Right ventricle myocardium inferior (tissue), 1 donor: ENCODE results near the gene KATNAL1. TPM values are rescaled to one million over a fixed set of nuclear protein-coding genes. Genes with fewer than 3 reads are reported as not detected.
"Not testable (repeated sequence)": the region's sequence is repeated elsewhere in the genome, so short reads cannot be mapped to it uniquely, and the experiment has no call there.

Experiments used
- ATAC-seq: fragments of 200-7000 bp; cut with Tn5 transposase; one replicate; pipeline ENCODE4 v1.9.1; 2020; ENCODE audit warnings: mild to moderate bottlenecking, moderate library complexity
- DNase-seq: peaks from one replicate; pipeline ENCODE4 v3.0.0; 2021; ENCODE audit errors: missing footprints
- intact Hi-C: fragments of 100-400 bp; cut with DNase I; formaldehyde crosslinking; loops from one replicate; pipeline ENCODE4 v1.11.0; 2022
- total RNA-seq: library from RNA; stranded (reverse); fragmentation: NEBNext Ultra II Directional; extraction: Animal tissue kit (Norgen Biotek cat#: 25700); gene quantifications from one replicate; pipeline ENCODE4 v1.2.1, GENCODE V29; 2021
- donor health status: DM: no; HTN: yes; CAD: no; lungs with severe emphysema.

KATNAL1 gene
- total RNA-seq, 1 donor from 2014 or later: 41.0 TPM

GRCh38 chr13:30305456-30305970, 1.8 kb downstream of the KATNAL1 start:
- DNase-seq (no peak), ATAC-seq (no peak)
- intact Hi-C loops: loop anchor here (5.0 kb wide), 1 partner anchor 312 kb away; the partner anchor contains the start of gene USPL1

DNA sequence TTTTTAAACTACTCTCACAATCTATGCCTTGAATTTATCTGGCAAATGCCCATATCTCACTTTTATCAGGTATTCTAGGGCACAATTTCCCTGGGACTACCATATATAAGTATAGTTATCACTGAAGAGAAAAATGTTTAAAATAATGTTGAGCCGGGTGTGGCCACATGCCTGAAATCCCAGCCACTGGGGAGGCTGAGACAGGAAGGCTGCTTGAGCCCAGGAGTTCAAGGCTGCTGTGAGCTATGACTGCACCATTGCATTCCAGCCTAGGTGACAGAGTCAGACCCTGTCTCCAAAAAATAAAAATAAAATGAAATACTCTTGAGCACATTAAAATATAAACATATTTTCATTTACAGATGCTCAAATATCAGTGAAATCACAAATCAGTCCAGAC, 4.1 kb downstream of the KATNAL1 start:
- intact Hi-C loops: no loop called here
- ATAC-seq: no peak

DNA sequence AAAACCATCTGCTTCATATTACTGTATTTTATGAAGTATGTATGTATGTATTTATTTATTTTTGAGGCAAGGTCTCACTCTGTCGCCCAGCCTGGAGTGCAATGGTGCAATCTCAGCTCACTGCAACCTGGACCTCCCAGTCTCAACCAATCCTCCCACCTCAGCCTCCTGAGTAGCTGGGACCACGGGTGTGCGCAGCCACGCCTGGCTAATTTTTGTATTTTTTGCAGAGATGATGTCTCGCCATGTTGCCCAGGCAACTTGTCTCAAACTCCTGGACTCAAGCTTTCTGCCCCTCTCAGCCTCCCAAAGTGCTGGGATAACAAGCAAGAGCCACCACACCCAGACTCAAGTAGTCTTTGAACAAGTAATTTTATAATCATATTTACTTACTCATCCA, 5.5 kb downstream of the KATNAL1 start:
- intact Hi-C loops: no loop called here
- no peak for DNase-seq
- no peak for ATAC-seq

More for the DNA sequence above, 4.1 kb downstream of the KATNAL1 start:
- DNase-seq: no peak

GRCh38 chr13:30300596-30300995, 6.8 kb downstream of the KATNAL1 start:
- ATAC-seq: no peak
- no peak for DNase-seq
- intact Hi-C loops: no loop called here

GRCh38 chr13:30299786-30300185, 7.6 kb downstream of the KATNAL1 start:
- DNase-seq (no peak), ATAC-seq (no peak)
- intact Hi-C loops: no loop called here

DNA sequence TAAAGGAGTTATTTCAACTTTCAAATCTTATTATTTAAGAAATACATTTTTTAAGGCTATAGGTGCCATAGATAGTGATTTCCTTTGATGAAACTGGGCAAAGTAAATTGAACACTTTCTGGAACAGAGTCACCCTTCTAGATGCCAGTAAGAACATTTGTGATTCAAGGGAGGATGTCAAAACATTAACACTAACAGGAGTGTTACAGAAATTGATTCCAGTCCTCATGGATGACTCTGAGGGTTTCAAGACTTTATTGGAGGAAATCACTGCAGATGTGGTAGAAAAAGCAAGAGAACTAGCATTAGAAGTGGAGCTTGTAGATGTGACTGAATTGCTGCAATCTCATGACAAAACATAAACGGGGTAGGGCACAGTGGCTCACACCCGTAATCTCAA, 12.2 kb downstream of the KATNAL1 start:
- DNase-seq: no peak
- intact Hi-C loops: no loop called here
- no peak for ATAC-seq

GRCh38 chr13:30294004-30294403, 13.3 kb downstream of the KATNAL1 start:
- no peak for DNase-seq
- intact Hi-C loops: no loop called here
- no peak for ATAC-seq

DNA sequence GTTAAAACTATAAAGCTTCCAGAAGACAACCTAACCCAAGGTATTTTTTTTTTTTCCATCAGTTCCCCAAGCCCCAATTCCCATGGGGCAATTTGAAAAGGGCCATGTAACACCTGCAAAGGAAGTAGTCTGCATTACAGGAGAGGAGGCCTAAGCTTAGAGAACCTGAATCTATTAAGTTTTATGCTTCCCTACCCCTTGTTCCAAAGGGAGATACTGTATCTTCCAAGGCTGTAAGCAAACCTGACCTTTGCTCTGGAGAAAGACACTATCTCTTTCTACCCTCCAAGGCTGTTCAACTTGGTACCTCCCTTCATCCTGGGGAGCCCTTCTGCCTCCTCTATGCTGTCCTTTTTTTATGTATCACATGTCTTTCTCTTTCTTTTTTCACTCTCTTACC, 15.0 kb downstream of the KATNAL1 start:
- ATAC-seq: no peak

DNA sequence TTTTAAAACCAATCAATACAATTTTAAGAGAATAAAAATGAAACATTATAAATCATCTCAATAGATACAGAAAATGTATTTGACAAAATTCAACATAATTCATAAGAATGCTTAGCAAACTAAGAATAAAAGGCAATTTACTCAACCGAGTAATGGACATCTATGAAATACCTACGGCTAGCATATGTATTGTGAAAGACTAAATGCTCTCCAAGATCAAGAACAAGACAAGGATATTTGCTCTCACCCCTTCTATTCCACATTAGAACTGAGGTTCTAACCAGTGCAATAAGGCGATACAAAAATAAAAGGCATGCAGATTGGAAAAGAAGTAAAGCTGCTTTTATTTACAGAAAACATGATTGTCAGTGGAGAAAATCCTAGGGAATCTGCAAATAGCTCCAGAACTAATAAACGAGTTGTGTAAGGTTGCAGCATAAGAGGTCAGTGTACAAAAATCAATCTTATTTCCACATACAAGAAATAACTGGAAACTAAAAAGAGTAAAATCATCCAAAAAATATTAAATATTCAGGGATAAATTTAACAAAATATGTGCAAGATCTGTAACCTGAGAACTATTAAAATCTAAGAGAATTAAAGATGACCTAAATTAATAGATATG, 16.4 kb downstream of the KATNAL1 start:
- ATAC-seq (no peak), DNase-seq (no peak)
- intact Hi-C loops: no loop called here

More for the DNA sequence above, 15.0 kb downstream of the KATNAL1 start:
- intact Hi-C loops: no loop called here
- no peak for DNase-seq

- ATAC-seq (no peak), DNase-seq (no peak)
- intact Hi-C loops: no loop called here
These were observed 17.8 kb downstream of the KATNAL1 start for GRCh38 chr13:30289533-30289932.

GRCh38 chr13:30286059-30286458, 21.3 kb downstream of the KATNAL1 start:
- DNase-seq: not testable (repeated sequence)

DNA sequence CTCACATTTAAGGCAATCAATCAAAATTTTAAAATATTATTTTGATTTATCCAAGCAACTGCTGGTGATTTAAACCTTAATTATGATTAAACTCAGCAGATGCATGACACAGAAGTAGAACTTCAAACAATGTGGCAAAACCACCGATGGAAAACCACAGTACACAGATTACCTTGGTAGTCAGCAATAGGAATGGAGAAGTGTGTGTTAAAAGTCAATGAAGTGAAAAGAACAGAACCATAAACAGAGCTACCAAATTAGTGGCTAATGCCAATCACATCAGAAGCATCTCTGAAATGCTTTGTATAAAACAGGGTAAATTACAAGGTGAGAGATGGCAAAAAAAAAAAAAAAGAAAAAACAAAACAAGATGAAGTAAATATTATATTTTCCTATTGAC, 31.2 kb downstream of the KATNAL1 start:
- intact Hi-C loops: no loop called here
- ATAC-seq: no peak
- no peak for DNase-seq

More at GRCh38 chr13:30286059-30286458, 21.3 kb downstream of the KATNAL1 start:
- ATAC-seq, intact Hi-C loops: not testable (repeated sequence)

DNA sequence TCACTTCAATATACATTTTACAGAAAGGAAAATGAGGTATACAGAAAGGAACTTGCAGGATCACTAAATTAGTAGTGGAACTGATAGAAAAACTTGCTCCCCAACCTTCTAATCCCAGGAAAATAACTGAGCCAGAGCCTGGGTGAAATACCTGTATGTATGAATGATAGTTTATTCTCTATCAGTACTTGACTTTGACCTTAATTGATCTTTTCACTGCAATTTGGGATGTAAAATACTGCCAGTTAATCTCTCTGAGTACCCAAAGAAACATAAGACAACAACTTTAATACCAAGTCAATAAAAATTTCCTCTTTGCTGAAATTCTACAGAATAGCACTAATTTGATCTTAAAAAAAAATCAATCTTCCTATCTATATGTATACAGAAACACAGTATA, 33.3 kb downstream of the KATNAL1 start:
- ATAC-seq (no peak), DNase-seq (no peak)
- intact Hi-C loops: no loop called here

GRCh38 chr13:30270035-30270434, 37.3 kb downstream of the KATNAL1 start:
- ATAC-seq, DNase-seq, intact Hi-C loops: not testable (repeated sequence)

GRCh38 chr13:30268673-30269072, 38.7 kb downstream of the KATNAL1 start:
- DNase-seq: no peak
- no peak for ATAC-seq
- intact Hi-C loops: no loop called here

GRCh38 chr13:30266756-30267155, 40.6 kb downstream of the KATNAL1 start:
- DNase-seq: no peak
- no peak for ATAC-seq
- intact Hi-C loops: no loop called here

- not testable (repeated sequence) for ATAC-seq, DNase-seq
- intact Hi-C loops: loop anchor here (10.0 kb wide), 1 partner anchor 206 kb away; the partner anchor contains the start of gene HMGB1
These were observed 48.1 kb downstream of the KATNAL1 start for GRCh38 chr13:30259149-30259733.

DNA sequence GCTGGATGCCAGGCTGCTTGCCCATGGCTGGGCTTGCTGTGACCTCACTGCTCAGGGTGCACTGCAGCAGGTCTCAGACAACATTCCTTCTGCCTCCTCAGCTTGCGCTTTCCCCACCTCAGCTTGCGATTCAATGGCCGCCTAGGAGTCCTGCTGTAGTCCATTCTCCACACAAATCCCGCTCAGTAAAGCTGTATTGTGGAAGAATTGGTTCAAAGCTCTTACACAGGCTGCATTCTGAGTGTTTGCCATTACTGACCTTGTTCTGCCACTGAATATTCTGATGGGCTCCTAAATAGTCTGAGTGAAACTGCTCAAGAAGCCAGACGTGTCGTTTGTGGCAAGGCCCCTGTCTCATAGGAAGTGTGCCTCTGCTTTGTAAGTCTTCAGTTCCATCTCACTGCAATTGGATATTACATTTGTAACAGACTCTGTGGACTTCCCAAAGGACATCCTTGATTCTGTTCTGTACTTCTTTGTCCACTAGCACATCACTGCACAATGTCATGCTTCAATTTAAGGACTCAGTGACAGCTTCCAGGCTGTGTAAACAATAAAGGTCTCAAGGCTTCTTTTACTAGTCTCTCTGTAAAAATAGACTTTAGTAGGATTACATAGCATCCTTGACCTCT, 49.8 kb downstream of the KATNAL1 start:
- intact Hi-C loops: loop anchor here (10.0 kb wide), 1 partner anchor 207 kb away; the partner anchor contains the start of gene HMGB1
- DNase-seq: no peak
- peak; percentile 46 for ATAC-seq

DNA sequence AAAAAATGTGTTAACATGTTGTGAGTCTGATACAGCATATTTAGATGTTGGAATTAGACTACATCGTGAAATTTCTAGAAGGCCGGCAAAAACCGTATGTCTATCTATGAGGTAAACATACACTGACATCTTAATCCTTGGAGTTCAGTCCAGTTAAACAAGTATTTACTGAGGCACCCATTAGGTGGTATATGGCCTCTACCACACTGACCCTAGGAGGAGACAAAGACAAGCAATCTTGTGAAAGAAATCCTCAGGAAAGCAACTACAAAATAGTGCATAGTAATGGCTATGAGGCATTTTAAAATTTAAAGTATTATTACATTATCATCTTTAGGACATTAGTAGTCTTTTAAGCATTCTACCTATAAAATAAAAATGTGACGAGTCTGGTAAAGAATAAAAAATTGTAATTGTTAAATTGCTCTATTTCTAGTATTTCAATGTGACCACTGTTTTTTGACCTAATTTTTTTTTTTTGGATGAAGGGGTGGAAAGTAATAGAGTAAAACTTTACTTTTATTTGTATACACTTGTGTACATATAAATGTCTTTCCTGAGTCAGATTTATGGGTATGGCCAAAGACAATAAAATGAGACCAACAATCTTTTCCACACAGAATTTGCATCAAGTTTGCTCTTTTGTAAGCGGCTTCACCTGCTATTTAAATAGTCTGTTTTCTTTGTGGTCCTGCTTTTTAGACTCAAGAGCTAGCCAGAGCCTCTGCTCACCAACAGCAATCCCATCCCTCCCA, 50.5 kb downstream of the KATNAL1 start:
- intact Hi-C loops: loop anchor here (10.0 kb wide), 1 partner anchor 208 kb away; the partner anchor contains the start of gene HMGB1
- ATAC-seq (no peak), DNase-seq (no peak)
